ENCODE data around the gene NAPB. TPM values are rescaled to one million over a fixed set of nuclear protein-coding genes. Genes with fewer than 3 reads are reported as not detected.

Gene NAPB
- total and polyA plus RNA-seq, 2 of the 8 experiments (the other 6 are each of a cell fraction or from before 2014, with no cell fraction given) = 6.2 to 12.3 TPM

DNA sequence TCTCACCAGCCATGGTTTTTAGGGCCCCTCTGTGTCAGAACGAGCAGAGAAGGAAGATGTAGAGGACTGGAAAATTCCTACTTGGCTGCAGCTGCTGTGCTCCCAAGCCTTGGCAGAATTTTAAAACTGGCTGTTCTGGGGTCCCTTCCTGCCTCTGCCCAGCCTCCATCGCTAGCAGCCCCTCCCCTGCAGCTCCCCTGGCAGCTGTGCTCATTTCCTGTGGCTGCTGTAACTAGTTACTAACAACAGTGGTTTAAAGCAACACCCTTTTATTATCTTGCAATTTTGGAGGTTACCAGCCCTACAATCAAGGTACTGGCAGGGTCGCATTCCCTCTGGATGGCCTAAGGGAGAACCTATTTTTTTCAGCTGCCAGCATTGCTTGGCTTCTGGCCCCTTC lies 35.1 kb upstream of the NAPB start (continued):
- TF ChIP-seq, protein P1, sequence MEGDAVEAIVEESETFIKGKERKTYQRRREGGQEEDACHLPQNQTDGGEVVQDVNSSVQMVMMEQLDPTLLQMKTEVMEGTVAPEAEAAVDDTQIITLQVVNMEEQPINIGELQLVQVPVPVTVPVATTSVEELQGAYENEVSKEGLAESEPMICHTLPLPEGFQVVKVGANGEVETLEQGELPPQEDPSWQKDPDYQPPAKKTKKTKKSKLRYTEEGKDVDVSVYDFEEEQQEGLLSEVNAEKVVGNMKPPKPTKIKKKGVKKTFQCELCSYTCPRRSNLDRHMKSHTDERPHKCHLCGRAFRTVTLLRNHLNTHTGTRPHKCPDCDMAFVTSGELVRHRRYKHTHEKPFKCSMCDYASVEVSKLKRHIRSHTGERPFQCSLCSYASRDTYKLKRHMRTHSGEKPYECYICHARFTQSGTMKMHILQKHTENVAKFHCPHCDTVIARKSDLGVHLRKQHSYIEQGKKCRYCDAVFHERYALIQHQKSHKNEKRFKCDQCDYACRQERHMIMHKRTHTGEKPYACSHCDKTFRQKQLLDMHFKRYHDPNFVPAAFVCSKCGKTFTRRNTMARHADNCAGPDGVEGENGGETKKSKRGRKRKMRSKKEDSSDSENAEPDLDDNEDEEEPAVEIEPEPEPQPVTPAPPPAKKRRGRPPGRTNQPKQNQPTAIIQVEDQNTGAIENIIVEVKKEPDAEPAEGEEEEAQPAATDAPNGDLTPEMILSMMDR (IDR thresholded peaks at IDR 0.05; ENCODE audit: control extremely low read depth in 1 of 3, insufficient read depth in 1 of 3, low read depth in 1 of 3, low read length in 3 of 3) = no peak
- no peak for TF ChIP-seq POLR2AphosphoS5 (IDR thresholded peaks at IDR 0.05; ENCODE audit: low read depth, low read length)
